Neural crest cell (in vitro differentiated cells): ENCODE data around the gene PSMD12. TPM values are rescaled to one million over a fixed set of nuclear protein-coding genes. Genes with fewer than 3 reads are reported as not detected.

Source experiments
- DNase-seq: peaks from one replicate; pipeline ENCODE4 v3.0.0; 2021; ENCODE audit warnings: low read depth, mixed read lengths, low spot score
- H3K27ac Mint-ChIP-seq: one replicate; pipeline ENCODE4 v1.8.0; 2021; ENCODE audit warnings: mild to moderate bottlenecking, mixed read lengths; ENCODE audit not compliant: unreplicated experiment
- H3K27me3 Mint-ChIP-seq: 2 replicates; pipeline ENCODE4 v1.8.0; 2021; ENCODE audit warnings: low read depth, mild to moderate bottlenecking, mixed read lengths
- H3K36me3 Mint-ChIP-seq: 2 replicates; pipeline ENCODE4 v1.8.0; 2021; ENCODE audit warnings: low read depth, mild to moderate bottlenecking, mixed read lengths
- H3K4me1 Mint-ChIP-seq: 2 replicates; pipeline ENCODE4 v1.8.0; 2021; ENCODE audit warnings: mixed read lengths
- H3K4me3 Mint-ChIP-seq: one replicate; pipeline ENCODE4 v1.8.0; 2021; ENCODE audit warnings: mild to moderate bottlenecking, mixed read lengths
- H3K9me3 Mint-ChIP-seq: 2 replicates; pipeline ENCODE4 v1.8.0; 2021; ENCODE audit warnings: mixed read lengths
- total RNA-seq: library from RNA; stranded (reverse); gene quantifications from 2 replicates; pipeline ENCODE4 v1.2.1, GENCODE V29; 2021
- TF ChIP-seq, protein P1 (sequence below): fragments of 200-600 bp; sonication (generic); conservative IDR thresholded peaks from 2 replicates; pipeline ENCODE4 v1.5.0; 2021; ENCODE audit warnings: antibody characterized with exemption, mild to moderate bottlenecking

Gene PSMD12
- total RNA-seq, 1 donor from 2014 or later, result 54.7 TPM

DNA sequence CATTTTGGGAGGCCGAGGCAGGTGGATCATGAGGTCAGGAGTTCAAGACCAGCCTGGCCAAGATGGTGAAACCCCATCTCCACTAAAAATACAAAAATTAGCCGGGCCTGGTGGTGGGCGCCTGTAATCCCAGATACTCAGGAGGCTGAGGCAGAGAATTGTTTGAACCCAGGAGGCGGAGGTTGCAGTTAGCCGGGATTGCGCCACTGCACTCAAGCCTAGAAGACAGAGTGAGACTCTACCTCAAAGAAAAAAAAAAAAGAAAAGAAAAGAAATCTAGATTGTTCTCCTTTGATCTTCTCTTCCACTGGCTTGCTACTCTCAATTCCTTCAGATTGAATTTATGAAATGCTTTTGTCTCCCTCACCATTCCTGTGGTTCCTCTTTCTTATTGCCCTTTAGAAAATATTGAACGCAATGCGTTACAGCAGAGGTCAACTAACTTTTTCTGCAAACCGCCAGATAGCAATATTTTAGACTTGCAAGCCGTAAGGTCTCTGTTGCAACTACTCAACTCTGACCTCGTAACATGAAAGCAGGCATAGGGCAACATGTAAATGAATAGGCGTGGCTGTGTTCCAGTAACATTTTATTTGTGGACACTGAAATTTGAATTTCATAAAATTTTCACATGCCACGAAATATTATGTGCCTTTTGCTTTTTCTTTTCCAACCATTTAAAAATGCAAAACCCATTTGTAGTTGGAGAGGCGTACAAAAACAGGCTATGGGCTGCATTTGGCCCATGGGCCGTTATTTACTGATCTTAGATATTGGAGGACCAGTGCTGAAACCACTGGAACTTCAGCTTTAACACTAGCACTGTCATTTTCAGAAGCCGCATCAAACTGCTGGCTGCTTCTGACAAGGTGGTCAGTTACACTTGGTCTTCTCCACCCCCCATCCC, 35.5 kb upstream of the PSMD12 start:
- H3K27me3 Mint-ChIP-seq, result no peaks in the 10 kb centered on the region
- H3K4me1 Mint-ChIP-seq, result peaks cover 4% of the 10 kb centered on the region
- H3K9me3 Mint-ChIP-seq, result no peaks in the 10 kb centered on the region
- H3K4me3 Mint-ChIP-seq, result no peak overlapping the region
- no peak overlapping the region for H3K27ac Mint-ChIP-seq
- H3K36me3 Mint-ChIP-seq, result peaks cover 13% of the 10 kb centered on the region
- TF ChIP-seq, protein P1, sequence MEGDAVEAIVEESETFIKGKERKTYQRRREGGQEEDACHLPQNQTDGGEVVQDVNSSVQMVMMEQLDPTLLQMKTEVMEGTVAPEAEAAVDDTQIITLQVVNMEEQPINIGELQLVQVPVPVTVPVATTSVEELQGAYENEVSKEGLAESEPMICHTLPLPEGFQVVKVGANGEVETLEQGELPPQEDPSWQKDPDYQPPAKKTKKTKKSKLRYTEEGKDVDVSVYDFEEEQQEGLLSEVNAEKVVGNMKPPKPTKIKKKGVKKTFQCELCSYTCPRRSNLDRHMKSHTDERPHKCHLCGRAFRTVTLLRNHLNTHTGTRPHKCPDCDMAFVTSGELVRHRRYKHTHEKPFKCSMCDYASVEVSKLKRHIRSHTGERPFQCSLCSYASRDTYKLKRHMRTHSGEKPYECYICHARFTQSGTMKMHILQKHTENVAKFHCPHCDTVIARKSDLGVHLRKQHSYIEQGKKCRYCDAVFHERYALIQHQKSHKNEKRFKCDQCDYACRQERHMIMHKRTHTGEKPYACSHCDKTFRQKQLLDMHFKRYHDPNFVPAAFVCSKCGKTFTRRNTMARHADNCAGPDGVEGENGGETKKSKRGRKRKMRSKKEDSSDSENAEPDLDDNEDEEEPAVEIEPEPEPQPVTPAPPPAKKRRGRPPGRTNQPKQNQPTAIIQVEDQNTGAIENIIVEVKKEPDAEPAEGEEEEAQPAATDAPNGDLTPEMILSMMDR, result no peak
- no peak for DNase-seq

DNA sequence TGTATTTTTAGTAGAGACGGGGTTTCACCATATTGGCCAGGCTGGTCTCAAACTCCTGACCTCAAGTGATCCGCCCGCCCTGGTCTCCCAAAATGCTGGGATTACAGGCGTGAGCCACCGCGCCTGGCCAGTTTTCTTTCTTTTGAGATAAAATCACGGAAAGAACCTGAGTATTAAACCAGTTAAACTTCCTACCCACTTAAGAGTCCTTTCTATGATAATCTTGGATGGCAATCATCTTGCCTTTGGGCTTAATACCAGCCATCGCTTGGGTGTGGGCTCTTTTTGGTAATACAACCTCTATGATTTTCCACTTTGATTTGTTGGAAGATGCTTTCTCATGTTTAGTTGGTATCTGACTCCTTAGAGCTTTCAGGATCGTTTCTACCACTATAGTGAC, 34.7 kb upstream of the PSMD12 start:
- no peak overlapping the region for H3K4me3 Mint-ChIP-seq
- no peak overlapping the region for H3K27ac Mint-ChIP-seq
- no peaks in the 10 kb centered on the region for H3K27me3 Mint-ChIP-seq
- TF ChIP-seq, protein P1, result no peak
- H3K9me3 Mint-ChIP-seq, result no peaks in the 10 kb centered on the region
- no peak for DNase-seq
- H3K36me3 Mint-ChIP-seq, result peaks cover 13% of the 10 kb centered on the region
- H3K4me1 Mint-ChIP-seq, result peaks cover 4% of the 10 kb centered on the region

DNA sequence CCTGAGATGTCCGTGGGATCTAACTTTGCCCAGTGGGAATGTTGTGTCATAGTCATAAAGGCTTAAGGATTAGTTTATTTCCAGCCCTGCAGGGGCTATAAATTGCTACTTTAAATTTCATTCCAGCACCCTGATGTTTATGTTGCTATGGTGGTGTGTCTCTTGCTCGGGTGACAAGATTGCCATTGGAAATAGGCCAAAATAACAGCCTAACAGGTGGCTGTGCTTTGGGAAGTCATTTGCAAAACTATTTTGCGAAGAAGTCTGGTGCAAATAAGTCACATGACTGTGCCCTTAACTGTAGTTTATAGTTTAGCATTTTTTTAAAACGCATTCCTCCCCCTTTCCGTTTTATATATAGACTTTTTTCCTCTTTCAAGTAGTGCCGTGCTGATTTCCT, 33.8 kb upstream of the PSMD12 start:
- no peaks in the 10 kb centered on the region for H3K9me3 Mint-ChIP-seq
- no peaks in the 10 kb centered on the region for H3K27me3 Mint-ChIP-seq
- TF ChIP-seq, protein P1, result no peak
- no peak for DNase-seq
- no peak overlapping the region for H3K4me3 Mint-ChIP-seq
- H3K4me1 Mint-ChIP-seq, result peaks cover 4% of the 10 kb centered on the region
- H3K27ac Mint-ChIP-seq, result no peak overlapping the region
- peaks cover 9% of the 10 kb centered on the region for H3K36me3 Mint-ChIP-seq

DNA sequence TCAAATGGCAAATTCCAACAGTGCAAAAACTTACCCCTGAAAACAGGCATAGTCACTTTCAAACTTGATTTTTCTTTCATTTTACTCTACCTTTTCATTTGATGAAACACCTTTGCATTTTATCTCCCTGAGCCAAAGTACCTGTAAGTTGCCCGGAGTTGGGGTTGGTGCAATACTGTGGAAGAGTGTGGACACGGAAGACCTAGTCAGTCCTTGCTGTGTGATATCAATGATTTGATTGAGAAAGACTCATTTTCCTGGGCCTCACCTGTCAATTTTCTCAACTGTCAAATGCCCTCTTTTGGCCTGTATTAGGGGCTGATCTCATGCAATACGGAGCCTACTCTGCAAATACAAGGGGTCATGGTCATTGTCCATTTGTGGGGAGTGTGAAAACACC, 33.3 kb upstream of the PSMD12 start:
- Mint-ChIP-seq H3K4me1 (peaks cover 4% of the 10 kb centered on the region), H3K27ac (no peak overlapping the region), H3K27me3 (no peaks in the 10 kb centered on the region), H3K4me3 (no peak overlapping the region), H3K9me3 (no peaks in the 10 kb centered on the region), H3K36me3 (peaks cover 9% of the 10 kb centered on the region)
- no peak for DNase-seq
- TF ChIP-seq, protein P1, result no peak

DNA sequence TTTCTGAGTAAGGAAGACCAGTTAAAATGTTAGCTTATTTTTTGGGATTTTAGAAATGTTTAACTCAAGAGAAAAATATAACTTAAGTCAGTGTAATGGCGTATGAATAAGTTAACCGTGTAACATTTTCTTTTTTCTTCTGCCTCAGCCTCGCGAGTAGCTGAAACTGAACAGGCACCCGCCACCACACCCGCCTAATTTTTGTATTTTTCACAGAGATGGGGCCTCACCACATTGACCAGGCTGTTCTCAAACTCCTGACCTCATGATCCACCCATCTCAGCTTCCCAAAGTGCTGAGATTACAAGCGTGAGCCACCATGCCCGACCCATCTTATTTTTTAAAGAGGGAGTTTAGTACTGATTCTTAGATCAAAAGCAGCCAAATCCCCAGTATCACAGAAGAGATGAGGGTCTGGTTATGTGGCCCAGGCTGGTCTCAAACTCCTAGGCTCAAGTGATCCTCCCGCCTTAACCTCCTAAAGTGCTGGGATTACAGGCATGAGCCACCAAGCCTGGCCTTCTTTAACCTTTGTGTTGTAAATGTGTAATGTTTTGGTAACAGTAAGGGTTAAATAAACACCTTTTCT, 27.5 kb upstream of the PSMD12 start:
- TF ChIP-seq, protein P1, result no peak
- no peak overlapping the region for H3K4me3 Mint-ChIP-seq
- H3K9me3 Mint-ChIP-seq, result no peaks in the 10 kb centered on the region
- H3K4me1 Mint-ChIP-seq, result peaks cover 16% of the 10 kb centered on the region
- no peak overlapping the region for H3K27ac Mint-ChIP-seq
- H3K27me3 Mint-ChIP-seq, result no peaks in the 10 kb centered on the region
- H3K36me3 Mint-ChIP-seq, result peaks cover 6% of the 10 kb centered on the region
- no peak for DNase-seq
